Astrocyte (in vitro differentiated cells and primary cell): ENCODE measurements around the gene ACSL1. TPM values are rescaled to one million over a fixed set of nuclear protein-coding genes. Genes with fewer than 3 reads are reported as not detected.

Experiments used
- DNase-seq: peaks from one replicate; pipeline ENCODE4 v3.0.0-alpha.2; 2010; ENCODE audit warnings: low read depth
- FAIRE-seq: peaks from 2 replicates; lab custom pipeline; 2011; peaks lifted over from hg19 to GRCh38; lab: Jason Lieb, UNC
- H2AFZ ChIP-seq: 2 replicates; pipeline ENCODE4 v1.6.0; 2012; ENCODE audit warnings: low read depth, low read length, inconsistent platforms
- H3K27ac ChIP-seq: 2 replicates; pipeline ENCODE4 v1.5.1; 2011; ENCODE audit warnings: low read depth, low read length, inconsistent platforms
- H3K27me3 ChIP-seq: 2 replicates; pipeline ENCODE4 v1.6.0; 2011; ENCODE audit warnings: low read length, inconsistent platforms; ENCODE audit not compliant: insufficient read depth
- H3K36me3 ChIP-seq: 2 replicates; pipeline ENCODE4 v1.5.1; 2011; ENCODE audit warnings: low read length, inconsistent platforms; ENCODE audit not compliant: insufficient read depth
- H3K4me1 ChIP-seq: 2 replicates; pipeline ENCODE4 v1.5.1; 2011; ENCODE audit warnings: low read length, inconsistent platforms; ENCODE audit not compliant: insufficient read depth
- H3K4me2 ChIP-seq: 2 replicates; pipeline ENCODE4 v1.6.0; 2012; ENCODE audit warnings: low read length, inconsistent platforms
- H3K4me3 ChIP-seq: 2 replicates; pipeline ENCODE4 v1.5.1; 2011; ENCODE audit warnings: low read depth, mild to moderate bottlenecking, low read length, inconsistent platforms; ENCODE audit not compliant: insufficient read depth
- H3K79me2 ChIP-seq: 2 replicates; pipeline ENCODE4 v1.6.0; 2012; ENCODE audit warnings: mild to moderate bottlenecking, low read length, inconsistent platforms; ENCODE audit not compliant: insufficient read depth
- H3K9ac ChIP-seq: 2 replicates; pipeline ENCODE4 v1.6.0; 2012; ENCODE audit warnings: mild to moderate bottlenecking, low read length, inconsistent platforms
- H3K9me3 ChIP-seq: 2 replicates; pipeline ENCODE4 v1.5.1; 2012; ENCODE audit warnings: low read depth, mild to moderate bottlenecking, low read length, inconsistent platforms; ENCODE audit not compliant: insufficient read depth
- H4K20me1 ChIP-seq: 2 replicates; pipeline ENCODE4 v1.6.0; 2012; ENCODE audit warnings: low read length, inconsistent platforms; ENCODE audit not compliant: insufficient read depth
- H3K27ac Mint-ChIP-seq: one replicate; pipeline ENCODE4 v1.8.0; 2021; ENCODE audit warnings: mild to moderate bottlenecking, mixed read lengths; ENCODE audit not compliant: unreplicated experiment
- H3K27me3 Mint-ChIP-seq: one replicate; pipeline ENCODE4 v1.8.0; 2021; ENCODE audit warnings: low read depth, mixed read lengths; ENCODE audit not compliant: unreplicated experiment
- H3K36me3 Mint-ChIP-seq: one replicate; pipeline ENCODE4 v1.8.0; 2021; ENCODE audit warnings: low read depth, mixed read lengths; ENCODE audit not compliant: unreplicated experiment
- H3K4me1 Mint-ChIP-seq: one replicate; pipeline ENCODE4 v1.8.0; 2021; ENCODE audit warnings: low read depth, mixed read lengths; ENCODE audit not compliant: unreplicated experiment
- H3K4me3 Mint-ChIP-seq: one replicate; pipeline ENCODE4 v1.8.0; 2021; ENCODE audit warnings: mild to moderate bottlenecking, moderate library complexity, mixed read lengths; ENCODE audit not compliant: unreplicated experiment
- H3K9me3 Mint-ChIP-seq: one replicate; pipeline ENCODE4 v1.8.0; 2021; ENCODE audit warnings: mild to moderate bottlenecking, mixed read lengths; ENCODE audit not compliant: unreplicated experiment
- EZH2 ChIP-seq: IDR thresholded peaks from 2 replicates; pipeline ENCODE4 v1.6.1; 2012; ENCODE audit warnings: mild to moderate bottlenecking, low read length, inconsistent platforms; ENCODE audit not compliant: insufficient read depth
- total RNA-seq: library from RNA; stranded (reverse); gene quantifications from 2 replicates; pipeline ENCODE4 v1.2.1, GENCODE V29; 2021
- TF ChIP-seq, protein P1 (sequence below): IDR thresholded peaks from 2 replicates; pipeline ENCODE4 v1.5.1; 2011; ENCODE audit warnings: low read depth, mild to moderate bottlenecking, inconsistent platforms, low read length, moderate library complexity; ENCODE audit not compliant: insufficient read depth

ACSL1 gene
- total RNA-seq, 1 donor from 2014 or later: 7.0 TPM

DNA sequence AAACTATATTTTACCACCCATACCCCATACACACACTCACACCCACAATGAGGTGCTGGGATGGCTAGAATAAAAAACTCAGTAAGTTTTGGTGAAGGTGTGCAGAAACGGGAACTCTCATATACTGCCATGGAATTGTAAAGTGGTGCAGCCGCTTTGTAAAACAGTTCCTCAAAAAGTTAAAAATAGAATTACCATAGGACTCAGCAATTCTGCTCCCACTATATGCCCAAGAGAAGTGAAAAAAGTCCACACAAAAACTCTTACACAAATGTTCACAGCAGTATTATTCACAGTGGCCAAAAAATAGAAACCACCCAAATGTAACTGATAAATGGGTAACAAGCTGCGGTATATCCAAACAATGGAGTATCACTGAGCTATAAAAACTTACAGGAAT lies 98.3 kb downstream of the ACSL1 start:
- Histone ChIP-seq H3K9ac (no peak overlapping the region), H3K27me3 (no peaks in the 10 kb centered on the region), H3K4me1 (peaks cover 20% of the 10 kb centered on the region), H2AFZ (no peak overlapping the region), H3K4me3 (no peak overlapping the region), H3K79me2 (peaks cover 25% of the 10 kb centered on the region), H4K20me1 (no peaks in the 10 kb centered on the region), H3K9me3 (no peaks in the 10 kb centered on the region), H3K36me3 (peaks cover 4% of the 10 kb centered on the region), H3K4me2 (no peak overlapping the region), H3K27ac (no peak overlapping the region)
- H3K4me3 Mint-ChIP-seq: no peak overlapping the region
- H3K27me3 Mint-ChIP-seq: no peaks in the 10 kb centered on the region
- DNase-seq (no peak), FAIRE-seq (no peak)
- H3K27ac Mint-ChIP-seq: no peak overlapping the region
- no peaks in the 10 kb centered on the region for H3K36me3 Mint-ChIP-seq
- H3K4me1 Mint-ChIP-seq: peaks cover 12% of the 10 kb centered on the region
- TF ChIP-seq EZH2: no peak
- TF ChIP-seq, protein P1, sequence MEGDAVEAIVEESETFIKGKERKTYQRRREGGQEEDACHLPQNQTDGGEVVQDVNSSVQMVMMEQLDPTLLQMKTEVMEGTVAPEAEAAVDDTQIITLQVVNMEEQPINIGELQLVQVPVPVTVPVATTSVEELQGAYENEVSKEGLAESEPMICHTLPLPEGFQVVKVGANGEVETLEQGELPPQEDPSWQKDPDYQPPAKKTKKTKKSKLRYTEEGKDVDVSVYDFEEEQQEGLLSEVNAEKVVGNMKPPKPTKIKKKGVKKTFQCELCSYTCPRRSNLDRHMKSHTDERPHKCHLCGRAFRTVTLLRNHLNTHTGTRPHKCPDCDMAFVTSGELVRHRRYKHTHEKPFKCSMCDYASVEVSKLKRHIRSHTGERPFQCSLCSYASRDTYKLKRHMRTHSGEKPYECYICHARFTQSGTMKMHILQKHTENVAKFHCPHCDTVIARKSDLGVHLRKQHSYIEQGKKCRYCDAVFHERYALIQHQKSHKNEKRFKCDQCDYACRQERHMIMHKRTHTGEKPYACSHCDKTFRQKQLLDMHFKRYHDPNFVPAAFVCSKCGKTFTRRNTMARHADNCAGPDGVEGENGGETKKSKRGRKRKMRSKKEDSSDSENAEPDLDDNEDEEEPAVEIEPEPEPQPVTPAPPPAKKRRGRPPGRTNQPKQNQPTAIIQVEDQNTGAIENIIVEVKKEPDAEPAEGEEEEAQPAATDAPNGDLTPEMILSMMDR: no peak
- no peaks in the 10 kb centered on the region for H3K9me3 Mint-ChIP-seq

- H3K36me3 ChIP-seq: peaks cover 3% of the 10 kb centered on the region
- peaks cover 7% of the 10 kb centered on the region for H3K79me2 ChIP-seq
Observed at GRCh38 chr4:184722798-184723197, 103.0 kb downstream of the ACSL1 start.

GRCh38 chr4:184721254-184721653 lies 104.5 kb downstream of the ACSL1 start:
- Mint-ChIP-seq H3K4me3 (no peak overlapping the region), H3K27ac (no peak overlapping the region), H3K36me3 (peaks cover 4% of the 10 kb centered on the region)

More at GRCh38 chr4:184722798-184723197, 103.0 kb downstream of the ACSL1 start:
- H3K27ac ChIP-seq: no peak overlapping the region
- no peak overlapping the region for H3K4me2 ChIP-seq
- H3K4me3 Mint-ChIP-seq: no peak overlapping the region
- peaks cover under 1% of the 10 kb centered on the region for H3K9me3 Mint-ChIP-seq
- H3K36me3 Mint-ChIP-seq: peaks cover 4% of the 10 kb centered on the region
- DNase-seq (no peak), FAIRE-seq (no peak)
- no peak overlapping the region for H3K27ac Mint-ChIP-seq
- no peaks in the 10 kb centered on the region for H3K27me3 ChIP-seq
- TF ChIP-seq EZH2: no peak
- TF ChIP-seq, protein P1: no peak
- no peaks in the 10 kb centered on the region for H3K9me3 ChIP-seq
- H3K27me3 Mint-ChIP-seq: no peaks in the 10 kb centered on the region
- H2AFZ ChIP-seq: no peak overlapping the region
- H3K4me3 ChIP-seq: no peak overlapping the region
- H3K4me1 ChIP-seq: no peaks in the 10 kb centered on the region
- no peak overlapping the region for H3K9ac ChIP-seq
- H3K4me1 Mint-ChIP-seq: no peaks in the 10 kb centered on the region
- H4K20me1 ChIP-seq: no peaks in the 10 kb centered on the region

More at GRCh38 chr4:184721254-184721653, 104.5 kb downstream of the ACSL1 start:
- no peaks in the 10 kb centered on the region for H3K9me3 ChIP-seq
- H3K79me2 ChIP-seq: peaks cover 4% of the 10 kb centered on the region
- TF ChIP-seq EZH2: no peak
- TF ChIP-seq, protein P1: no peak
- no peak for DNase-seq
- H3K9ac ChIP-seq: no peak overlapping the region
- no peaks in the 10 kb centered on the region for H3K4me1 Mint-ChIP-seq
- H3K27me3 ChIP-seq: no peaks in the 10 kb centered on the region
- no peak overlapping the region for H2AFZ ChIP-seq
- no peak overlapping the region for H3K27ac ChIP-seq
- no peaks in the 10 kb centered on the region for H4K20me1 ChIP-seq
- H3K4me1 ChIP-seq: no peaks in the 10 kb centered on the region
- H3K4me3 ChIP-seq: no peak overlapping the region
- H3K4me2 ChIP-seq: no peak overlapping the region
- no peak for FAIRE-seq
- H3K36me3 ChIP-seq: no peaks in the 10 kb centered on the region
- peaks cover 2% of the 10 kb centered on the region for H3K9me3 Mint-ChIP-seq
- no peaks in the 10 kb centered on the region for H3K27me3 Mint-ChIP-seq
